K562 (cell line): ENCODE measurements around the gene ITGA11. TPM values are rescaled to one million over a fixed set of nuclear protein-coding genes. Genes with fewer than 3 reads are reported as not detected.
A peak's percentile ranks its signal among the peaks of the same experiment; 100 is the strongest.

ENCODE experiments used
- ATAC-seq: fragments of 200-7000 bp; cut with Tn5 transposase; 3 replicates; pipeline ENCODE4 v1.9.1; 2020; ENCODE audit warnings: moderate library complexity
- BruUV-seq: library from RNA; stranded (reverse); fragments of 400-500 nt; replicated peaks from 2 replicates; lab custom pipeline; 2021; lab: Mats Ljungman, UMichigan
- CTCF ChIA-PET: fragments of 300-600 bp; formaldehyde crosslinking; extraction: SDS; loops from one replicate; lab custom pipeline; 2021; ENCODE audit warnings: low intra/inter-chr PET ratio; lab: Yijun Ruan, JAX
- POLR2A ChIA-PET: fragments of 300-600, 350-650 bp; sonication (Branson Sonifier 250); formaldehyde crosslinking; extraction: SDS; loops from one replicate; lab custom pipeline; 2021; ENCODE audit warnings: antibody characterized with exemption, inconsistent platforms; lab: Yijun Ruan, JAX
- DNase-seq, 4 experiments: peaks; one replicate each; pipeline versions ENCODE4 v3.0.0 to v3.0.0-alpha.2; 2011 to 2018; ENCODE audit warnings: low spot score in 3 of 4, mixed read lengths in 3 of 4; ENCODE audit errors: extremely low read depth in 1 of 4
- FAIRE-seq: peaks from 2 replicates; lab custom pipeline; 2011; peaks lifted over from hg19 to GRCh38; lab: Jason Lieb, UNC
- H2AFZ ChIP-seq: 2 replicates; pipeline ENCODE4 v1.6.0; 2011; ENCODE audit warnings: low read depth, low read length, control low read depth, inconsistent platforms
- H3K27ac ChIP-seq: fragments of 200-600 bp; 3 replicates; pipeline ENCODE4 v1.8.0; 2011; ENCODE audit warnings: low read depth, mild to moderate bottlenecking, control low read depth, inconsistent platforms, low read length, moderate library complexity, mixed read lengths; ENCODE audit errors: extremely low read depth
- H3K27me3 ChIP-seq, 2 experiments: fragments of 300-600 bp in 1 of 2; 2 replicates in 1 of 2; 3 replicates in 1 of 2; pipeline versions ENCODE4 v1.6.0 to v1.8.0; 2011; ENCODE audit warnings: inconsistent platforms in 2 of 2, low read length in 2 of 2, mild to moderate bottlenecking in 1 of 2, mixed read lengths in 1 of 2, moderate library complexity in 1 of 2; ENCODE audit not compliant: control insufficient read depth in 2 of 2, insufficient read depth in 2 of 2
- H3K36me3 ChIP-seq: fragments of 300-600 bp; 3 replicates; pipeline ENCODE4 v1.8.0; 2011; ENCODE audit warnings: mild to moderate bottlenecking, low read length, inconsistent platforms; ENCODE audit not compliant: control insufficient read depth, insufficient read depth
- H3K4me1 ChIP-seq, 2 experiments: fragments of 200-600 bp in 1 of 2; replicated peaks in 1 of 2; 2 replicates in 1 of 2; 3 replicates in 1 of 2; pipeline versions ENCODE4 v1.5.1 to v1.8.0; 2011; ENCODE audit warnings: inconsistent platforms in 2 of 2, low read length in 2 of 2, mild to moderate bottlenecking in 1 of 2, mixed read lengths in 1 of 2, moderate library complexity in 1 of 2; ENCODE audit not compliant: control insufficient read depth in 2 of 2, insufficient read depth in 2 of 2
- H3K4me2 ChIP-seq: 2 replicates; pipeline ENCODE4 v1.6.1; 2011; ENCODE audit warnings: low read length, control low read depth, inconsistent platforms, mixed read lengths; ENCODE audit not compliant: insufficient read depth
- H3K4me3 ChIP-seq: fragments of 200-600 bp; sonication (generic), shearing (Covaris generic); 2 replicates; pipeline ENCODE4 v1.5.1; 2016; ENCODE audit warnings: control low read depth, inconsistent platforms
- H3K79me2 ChIP-seq: fragments of 200-600 bp; 3 replicates; pipeline ENCODE4 v1.8.0; 2011; ENCODE audit warnings: low read length, inconsistent platforms; ENCODE audit not compliant: control insufficient read depth, insufficient read depth
- H3K9ac ChIP-seq, 2 experiments: 2 replicates each; pipeline versions ENCODE4 v1.6.0 to v1.6.1; 2011; ENCODE audit warnings: low read depth in 2 of 2, low read length in 2 of 2, control low read depth in 1 of 2, inconsistent platforms in 1 of 2, mild to moderate bottlenecking in 1 of 2, mixed read lengths in 1 of 2; ENCODE audit not compliant: insufficient read depth in 1 of 2
- H3K9me1 ChIP-seq: one replicate; pipeline ENCODE4 v1.6.0; 2011; ENCODE audit warnings: inconsistent platforms, mild to moderate bottlenecking, low read length, moderate library complexity; ENCODE audit not compliant: control insufficient read depth, insufficient read depth
- H3K9me3 ChIP-seq: replicated peaks from 2 replicates; pipeline ENCODE4 v1.5.1; 2011; ENCODE audit warnings: low read depth, low read length, inconsistent platforms; ENCODE audit not compliant: control insufficient read depth, insufficient read depth
- H4K20me1 ChIP-seq: replicated peaks from 2 replicates; pipeline ENCODE4 v1.6.1; 2011; ENCODE audit warnings: low read length, inconsistent platforms, mixed read lengths; ENCODE audit not compliant: control insufficient read depth, insufficient read depth
- CBFA2T3 ChIP-seq: fragments of 450-650 bp; IDR thresholded peaks from 2 replicates; pipeline ENCODE4 v1.6.1; 2017
- RHOXF2B ChIP-seq: fragments of 250-450 bp; sonication (Bioruptor Pico); conservative IDR thresholded peaks from 2 replicates; pipeline ENCODE4 v1.5.1; 2021
- RUNX1 ChIP-seq: sonication (generic); IDR thresholded peaks from 2 replicates; pipeline ENCODE4 v1.6.1; 2016; ENCODE audit warnings: antibody characterized with exemption, low read depth
- ZBTB1 ChIP-seq: sonication (generic); formaldehyde crosslinking; IDR thresholded peaks from 2 replicates; pipeline ENCODE4 v1.8.1; 2023; ENCODE audit warnings: missing genetic modification reagents, low read depth, mild to moderate bottlenecking, borderline replicate concordance
- ZC3H11A ChIP-seq: IDR thresholded peaks from 2 replicates; pipeline ENCODE4 v1.6.1; 2012; ENCODE audit warnings: low read depth, low read length, improper control_type of control experiment
- ZFP36 ChIP-seq: fragments of 150-350 bp; IDR thresholded peaks from 2 replicates; pipeline ENCODE4 v1.6.1; 2018; ENCODE audit warnings: low read length, low read depth; ENCODE audit not compliant: partially characterized antibody
- WGBS: fragments of 100-300 bp; shearing (Covaris generic); methylation state at CpG from one replicate; pipeline ENCODE4 v1.1.6; 2016; ENCODE audit warnings: low coverage, mixed read lengths; ENCODE audit not compliant: insufficient coverage; ENCODE audit errors: missing lambda C conversion rate; 5-methylcytosine and 5-hydroxymethylcytosine counted together
- in situ Hi-C: fragments of 300-500 bp; cut with MboI; formaldehyde crosslinking; loops from 4 replicates; pipeline ENCODE4 v1.15.0; 2018; ENCODE audit warnings: inconsistent platforms, mixed read lengths
- intact Hi-C: fragments of 100-400 bp; cut with micrococcal nuclease; formaldehyde crosslinking; loops from 2 replicates; pipeline ENCODE4 v1.14.2; 2022
- polyA plus RNA-seq, 8 experiments: library from polyadenylated mRNA; depleted of rRNA in 4 of 8; stranded (reverse) in 5 of 8; unstranded in 3 of 8; fragments of >200 nt; fragmentation: Nextera tagmentation in 2 of 8; fragmentation: Illumina TruSeq in 1 of 8; extraction: Ambion mirVana in 2 of 8; extraction: Trizol in 1 of 8; gene quantifications; 2 replicates each; pipeline versions ENCODE4 v1.2.1 to v1.2.3, GENCODE V29; 2011 to 2014; ENCODE audit warnings: inconsistent platforms in 1 of 8, missing spikeins in 1 of 8
- total RNA-seq, 7 experiments: library from RNA; depleted of rRNA in 6 of 7; stranded (reverse); fragments of >200 nt in 6 of 7; fragmentation: Illumina TruSeq in 2 of 7; extraction: Trizol in 2 of 7; gene quantifications; 2 replicates each; pipeline versions ENCODE4 v1.2.1 to v1.2.3, GENCODE V29; 2011 to 2021; ENCODE audit warnings: low replicate concordance in 1 of 7

ITGA11 gene
- total and polyA plus RNA-seq, 9 of the 15 experiments (the other 6 are each of a cell fraction or from before 2014, with no cell fraction given), result 0.01 TPM; not detected in 8

DNA sequence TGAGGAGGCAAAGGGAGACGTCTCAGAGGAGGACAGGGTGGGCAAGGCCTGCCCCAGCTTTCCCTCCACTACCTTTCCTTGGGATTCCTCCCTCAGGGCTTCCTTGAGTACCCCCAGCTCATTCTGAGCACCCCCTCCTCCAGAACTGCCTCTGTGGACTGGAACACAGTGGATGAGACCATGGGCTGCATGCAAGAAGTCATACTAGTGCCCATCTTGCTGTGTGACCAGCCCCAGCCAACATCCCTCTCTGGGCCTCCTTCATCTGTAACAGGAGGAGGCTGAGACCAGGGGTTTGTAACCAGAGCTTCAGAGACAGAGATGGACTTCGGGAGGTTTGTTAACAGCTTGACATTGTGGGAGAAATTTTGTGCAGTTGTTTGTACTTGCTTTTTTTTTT is 128.8 kb downstream of the ITGA11 start:
- peaks cover 9 to 17% of the 10 kb centered on the region in 2 experiments; a peak in 4 of 5 replicates for H3K27me3 ChIP-seq
- CTCF ChIA-PET, result no interaction called here

GRCh38 chr15:68302729-68303128 is 129.2 kb downstream of the ITGA11 start:
- Histone ChIP-seq H2AFZ (no peak overlapping the region), H3K9me3 (no peaks in the 10 kb centered on the region), H3K27ac (no peak overlapping the region), H3K79me2 (no peaks in the 10 kb centered on the region), H3K4me2 (no peak overlapping the region), H3K36me3 (no peaks in the 10 kb centered on the region), H4K20me1 (no peaks in the 10 kb centered on the region), H3K27me3 (peaks cover 8 to 16% of the 10 kb centered on the region in 2 experiments; a peak in 4 of 5 replicates), H3K4me1 (peaks cover 0 to 6% of the 10 kb centered on the region in 2 experiments; a peak in 2 of 5 replicates), H3K9ac (no peak overlapping the region), H3K4me3 (no peak overlapping the region), H3K9me1 (no peaks in the 10 kb centered on the region)
- FAIRE-seq (no peak), ATAC-seq (no peak), DNase-seq (no peak)
- intact Hi-C loops (no loop called here), in situ Hi-C loops (loop anchor here (5.0 kb wide), 1 partner anchor 55 kb away; no protein-coding TSS in a partner anchor)
- ChIA-PET POLR2A (interaction anchor here (0.6 kb wide), 1 partner anchor 1256 kb away, joined by 3 read pairs; no protein-coding TSS in a partner anchor), CTCF (no interaction called here)
- no peak for TF ChIP-seq ZBTB1 (CRISPR knock-in tag)
- WGBS, result 29% methylated on average over 6 of the region's 6 CpGs
- no TSS peak for BruUV-seq

More for the DNA sequence above, 128.8 kb downstream of the ITGA11 start:
- POLR2A ChIA-PET, result no interaction called here
- peaks cover 0 to 6% of the 10 kb centered on the region in 2 experiments; a peak in 2 of 5 replicates for H3K4me1 ChIP-seq
- no peaks in the 10 kb centered on the region for H4K20me1 ChIP-seq
- no peak overlapping the region for H3K4me3 ChIP-seq
- intact Hi-C loops (no loop called here), in situ Hi-C loops (loop anchor here (5.0 kb wide), 1 partner anchor 56 kb away; no protein-coding TSS in a partner anchor)
- H3K9me1 ChIP-seq, result no peaks in the 10 kb centered on the region
- no peaks in the 10 kb centered on the region for H3K79me2 ChIP-seq
- no peak overlapping the region for H3K4me2 ChIP-seq
- no peak overlapping the region for H2AFZ ChIP-seq
- TF ChIP-seq CBFA2T3 (no peak), ZC3H11A (no peak), RUNX1 (no peak), RHOXF2B (CRISPR knock-in tag) (no peak), ZFP36 (peak; percentile 44)
- no TSS peak for BruUV-seq
- no peaks in the 10 kb centered on the region for H3K9me3 ChIP-seq
- H3K36me3 ChIP-seq, result no peaks in the 10 kb centered on the region
- DNase-seq (no peak), ATAC-seq (no peak), FAIRE-seq (no peak)
- 6% methylated on average over 2 of the region's 2 CpGs for WGBS
- no peak overlapping the region for H3K9ac ChIP-seq
- no peak overlapping the region for H3K27ac ChIP-seq
